SK-N-SH (cell line): ENCODE data around the gene AP2A2. TPM values are rescaled to one million over a fixed set of nuclear protein-coding genes. Genes with fewer than 3 reads are reported as not detected.

Experiments used
- CTCF ChIA-PET: fragments of 300-600, 350-600 bp; formaldehyde crosslinking; extraction: SDS; loops from one replicate; lab custom pipeline; 2021; lab: Yijun Ruan, JAX
- POLR2A ChIA-PET: fragments of 350-600 bp; sonication (Branson Sonifier 250); formaldehyde crosslinking; extraction: SDS; loops from one replicate; lab custom pipeline; 2020; ENCODE audit warnings: antibody characterized with exemption, inconsistent platforms; lab: Yijun Ruan, JAX
- DNase-seq: peaks from one replicate; pipeline ENCODE4 v3.0.0; 2012
- H2AFZ ChIP-seq: fragments of 200-600 bp; sonication (generic); 2 replicates; pipeline ENCODE4 v1.8.1; 2016; ENCODE audit warnings: antibody characterized with exemption, mild to moderate bottlenecking, low read depth
- H3F3A ChIP-seq: fragments of 200-600 bp; sonication (generic); replicated peaks from 2 replicates; pipeline ENCODE3; 2016; ENCODE audit warnings: antibody characterized with exemption, mild to moderate bottlenecking; ENCODE audit not compliant: insufficient read depth
- H3K27ac ChIP-seq, 2 experiments: fragments of 200-500 bp in 1 of 2; fragments of 200-600 bp in 1 of 2; sonication (Bioruptor generic) in 1 of 2; sonication (generic), shearing (Covaris generic) in 1 of 2; 2 replicates each; pipeline versions ENCODE4 v1.5.1 to v1.6.1; 2014 to 2016; ENCODE audit warnings: low read depth in 2 of 2, inconsistent platforms in 1 of 2, low read length in 1 of 2, mild to moderate bottlenecking in 1 of 2, mixed read lengths in 1 of 2
- H3K27me3 ChIP-seq: fragments of 200-600 bp; sonication (generic), shearing (Covaris generic); 2 replicates; pipeline ENCODE4 v1.6.1; 2016; ENCODE audit warnings: mixed run types; ENCODE audit not compliant: insufficient read depth
- H3K36me3 ChIP-seq, 2 experiments: fragments of 200-500 bp in 1 of 2; fragments of 200-600 bp in 1 of 2; sonication (Bioruptor generic) in 1 of 2; sonication (generic) in 1 of 2; replicated peaks in 1 of 2; 2 replicates each; pipeline versions ENCODE3 to v1.5.1; 2014 to 2016; ENCODE audit warnings: low read length in 1 of 2, mild to moderate bottlenecking in 1 of 2; ENCODE audit not compliant: insufficient read depth in 2 of 2, control insufficient read depth in 1 of 2
- H3K4me1 ChIP-seq, 2 experiments: fragments of 200-500 bp in 1 of 2; fragments of 200-600 bp in 1 of 2; sonication (Bioruptor generic) in 1 of 2; sonication (generic), shearing (Covaris generic) in 1 of 2; 2 replicates each; pipeline versions ENCODE4 v1.5.1 to v1.6.1; 2014 to 2016; ENCODE audit warnings: low read depth in 1 of 2, low read length in 1 of 2, mixed run types in 1 of 2; ENCODE audit not compliant: insufficient read depth in 2 of 2, control insufficient read depth in 1 of 2
- H3K4me2 ChIP-seq: fragments of 200-600 bp; sonication (generic), shearing (Covaris generic); 2 replicates; pipeline ENCODE4 v1.6.1; 2017; ENCODE audit warnings: mixed run types
- H3K4me3 ChIP-seq, 2 experiments: fragments of 200-500 bp in 1 of 2; fragments of 200-600 bp in 1 of 2; sonication (Bioruptor generic) in 1 of 2; sonication (generic), shearing (Covaris generic) in 1 of 2; 2 replicates each; pipeline versions ENCODE4 v1.5.1 to v1.8.1; 2014 to 2016; ENCODE audit warnings: low read depth in 2 of 2, inconsistent platforms in 1 of 2, low read length in 1 of 2, mild to moderate bottlenecking in 1 of 2, mixed read lengths in 1 of 2, moderate library complexity in 1 of 2
- H3K79me2 ChIP-seq: fragments of 200-600 bp; sonication (generic); 2 replicates; pipeline ENCODE4 v1.8.1; 2017; ENCODE audit warnings: mild to moderate bottlenecking; ENCODE audit not compliant: insufficient read depth
- H3K9ac ChIP-seq: fragments of 200-600 bp; sonication (generic); 2 replicates; pipeline ENCODE4 v1.6.1; 2017; ENCODE audit warnings: mixed run types
- H3K9me2 ChIP-seq: fragments of 200-600 bp; sonication (generic); 2 replicates; pipeline ENCODE4 v1.6.1; 2017; ENCODE audit warnings: mixed run types
- H3K9me3 ChIP-seq: fragments of 200-600 bp; sonication (generic); 2 replicates; pipeline ENCODE4 v1.6.1; 2017; ENCODE audit warnings: mixed run types, mild to moderate bottlenecking, moderate library complexity
- H4K20me1 ChIP-seq: fragments of 200-600 bp; sonication (generic); 2 replicates; pipeline ENCODE4 v1.6.1; 2017; ENCODE audit warnings: mild to moderate bottlenecking, mixed run types; ENCODE audit not compliant: insufficient read depth
- CHD2 ChIP-seq: fragments of 150-350 bp; IDR thresholded peaks from 2 replicates; pipeline ENCODE4 v1.6.1; 2018; ENCODE audit warnings: low read length; ENCODE audit not compliant: partially characterized antibody
- CTCF ChIP-seq: fragments of 200-600 bp; sonication (generic); IDR thresholded peaks from 2 replicates; pipeline ENCODE4 v1.6.1; 2017; ENCODE audit warnings: antibody characterized with exemption, mild to moderate bottlenecking, moderate library complexity
- EZH2phosphoT487 ChIP-seq: fragments of 200-600 bp; sonication (generic); IDR thresholded peaks from 2 replicates; pipeline ENCODE4 v1.6.1; 2017; ENCODE audit warnings: low read depth, mixed run types, mild to moderate bottlenecking, antibody characterized with exemption, moderate library complexity, borderline replicate concordance
- FOXJ3 ChIP-seq: sonication (generic); formaldehyde crosslinking; IDR thresholded peaks from 2 replicates; pipeline ENCODE4 v1.5.1; 2020; ENCODE audit warnings: mild to moderate bottlenecking, missing genetic modification reagents
- FOXM1 ChIP-seq: IDR thresholded peaks from 2 replicates; pipeline ENCODE4 v1.4.0; 2012; ENCODE audit warnings: low read depth, mild to moderate bottlenecking
- GABPA ChIP-seq: IDR thresholded peaks from 2 replicates; pipeline ENCODE4 v1.4.0; 2012; ENCODE audit warnings: low read depth, mild to moderate bottlenecking
- GATA2 ChIP-seq: sonication (generic); formaldehyde crosslinking; IDR thresholded peaks from 2 replicates; pipeline ENCODE4 v1.5.0; 2020; ENCODE audit warnings: mild to moderate bottlenecking, missing genetic modification reagents
- IRF3 ChIP-seq: fragments of 150-350 bp; IDR thresholded peaks from 2 replicates; pipeline ENCODE4 v1.6.1; 2016; ENCODE audit warnings: mild to moderate bottlenecking, low read depth, low read length
- MAX ChIP-seq: IDR thresholded peaks from 2 replicates; pipeline ENCODE4 v1.4.0; 2012; ENCODE audit warnings: low read depth
- MEF2A ChIP-seq: IDR thresholded peaks from 2 replicates; pipeline ENCODE4 v1.4.0; 2012; ENCODE audit warnings: low read depth, borderline replicate concordance
- MXI1 ChIP-seq: IDR thresholded peaks from 2 replicates; pipeline ENCODE4 v1.6.1; 2012; ENCODE audit warnings: mild to moderate bottlenecking, low read depth, low read length, improper control_type of control experiment
- NFIC ChIP-seq: IDR thresholded peaks from 2 replicates; pipeline ENCODE4 v1.4.0; 2012; ENCODE audit warnings: borderline replicate concordance
- PBX3 ChIP-seq: IDR thresholded peaks from 2 replicates; pipeline ENCODE4; 2012
- POLR2AphosphoS5 ChIP-seq: IDR thresholded peaks from 2 replicates; pipeline ENCODE4 v1.6.1; 2012; ENCODE audit warnings: low read depth, low read length
- RAD21 ChIP-seq: IDR thresholded peaks from 2 replicates; pipeline ENCODE4 v1.6.1; 2012; ENCODE audit warnings: mild to moderate bottlenecking, low read length
- RCOR1 ChIP-seq: fragments of 150-350 bp; IDR thresholded peaks from 2 replicates; pipeline ENCODE4 v1.6.1; 2017; ENCODE audit warnings: antibody characterized with exemption, low read length
- RFX5 ChIP-seq: IDR thresholded peaks from 2 replicates; pipeline ENCODE4 v1.6.1; 2012; ENCODE audit warnings: mild to moderate bottlenecking, improper control_type of control experiment, low read length
- RXRA ChIP-seq: IDR thresholded peaks from 2 replicates; pipeline ENCODE4 v1.4.0; 2012; ENCODE audit warnings: low read depth, mild to moderate bottlenecking, borderline replicate concordance
- SMC3 ChIP-seq: IDR thresholded peaks from 2 replicates; pipeline ENCODE4 v1.6.1; 2012; ENCODE audit warnings: low read depth, low read length, improper control_type of control experiment
- TCF12 ChIP-seq: IDR thresholded peaks from 2 replicates; pipeline ENCODE4 v1.4.0; 2012
- TEAD4 ChIP-seq: IDR thresholded peaks from 2 replicates; pipeline ENCODE4 v1.4.0; 2012; ENCODE audit warnings: mild to moderate bottlenecking, borderline replicate concordance; ENCODE audit not compliant: insufficient read depth
- USF1 ChIP-seq: IDR thresholded peaks from 2 replicates; pipeline ENCODE4 v1.4.0; 2012; ENCODE audit warnings: low read depth, borderline replicate concordance
- ZBTB33 ChIP-seq: IDR thresholded peaks from 2 replicates; pipeline ENCODE4 v1.4.0; 2012; ENCODE audit warnings: low read depth, borderline replicate concordance
- WGBS: methylation state at CpG from one replicate; pipeline ENCODE4 v1.1.6; 2017; ENCODE audit warnings: low lambda C conversion rate; 5-methylcytosine and 5-hydroxymethylcytosine counted together
- polyA plus RNA-seq, 3 experiments: library from polyadenylated mRNA; depleted of rRNA; stranded (reverse); fragments of >200 nt; gene quantifications; 2 replicates each; pipeline ENCODE4 v1.2.3, GENCODE V29; 2012

AP2A2 gene
- polyA plus RNA-seq, 1 of the 3 experiments (the other 2 are of a cell fraction) = 42.7 TPM

GRCh38 chr11:975827-976226 lies 50.2 kb downstream of the AP2A2 start:
- no peaks in the 10 kb centered on the region for H3K9me3 ChIP-seq
- no peaks in the 10 kb centered on the region for H3K4me1 ChIP-seq
- no peak overlapping the region for H3K4me2 ChIP-seq
- H3F3A ChIP-seq = no peaks in the 10 kb centered on the region
- H2AFZ ChIP-seq = no peak overlapping the region
- CTCF ChIA-PET = no interaction called here
- 95% methylated on average over 10 of the region's 15 CpGs for WGBS
- no peak overlapping the region for H3K27ac ChIP-seq
- peak; percentile 66 for DNase-seq
- H3K79me2 ChIP-seq = no peaks in the 10 kb centered on the region
- POLR2A ChIA-PET = no interaction called here
- TF ChIP-seq GATA2 (CRISPR knock-in tag) (no peak), FOXJ3 (CRISPR knock-in tag) (no peak), ZBTB33 (no peak), RCOR1 (no peak), MEF2A (no peak), USF1 (no peak), CTCF (no peak; the same call in 1 of the 2 replicates), FOXM1 (no peak), CHD2 (no peak), SMC3 (0 out of 2 replicates have a peak, but pooled peaks have one; percentile 15), GABPA (no peak), PBX3 (0 out of 2 replicates have a peak, but pooled peaks have one; percentile 25), TCF12 (no peak), IRF3 (no peak), NFIC (no peak), EZH2phosphoT487 (no peak), POLR2AphosphoS5 (no peak), RFX5 (no peak), RXRA (no peak), MAX (no peak), RAD21 (peak; percentile 43), MXI1 (no peak), TEAD4 (no peak)
- no peaks in the 10 kb centered on the region for H3K9me2 ChIP-seq
- no peaks in the 10 kb centered on the region for H3K27me3 ChIP-seq
- no peak overlapping the region for H3K9ac ChIP-seq
- H3K36me3 ChIP-seq = peaks cover 0 to 48% of the 10 kb centered on the region in 2 experiments
- H3K4me3 ChIP-seq = no peak overlapping the region
- no peaks in the 10 kb centered on the region for H4K20me1 ChIP-seq
